HEK293 (cell line): Measurements from ENCODE around the gene PTPRJ.
A peak's percentile ranks its signal among the peaks of the same experiment; 100 is the strongest.

ENCODE experiments used
- CTCF ChIA-PET: fragments of 350-600 bp; formaldehyde crosslinking; extraction: SDS; loops from one replicate; lab custom pipeline; 2021; ENCODE audit warnings: antibody characterized with exemption; lab: Yijun Ruan, JAX
- POLR2A ChIA-PET: fragments of 300-600 bp; formaldehyde crosslinking; extraction: SDS; loops from one replicate; lab custom pipeline; 2020; ENCODE audit warnings: antibody characterized with exemption, inconsistent platforms; lab: Yijun Ruan, JAX
- H3K27ac ChIP-seq: fragments of 200-500 bp; sonication (Bioruptor generic); 2 replicates; pipeline ENCODE4 v1.5.1; 2014; ENCODE audit warnings: low read depth, low read length, control low read depth, inconsistent platforms; ENCODE audit errors: extremely low read depth
- H3K36me3 ChIP-seq, 2 experiments: fragments of 200-500 bp in 1 of 2; sonication (Bioruptor generic) in 1 of 2; 1 replicate in 1 of 2; 2 replicates in 1 of 2; pipeline ENCODE4 v1.5.1; 2014 to 2017; ENCODE audit warnings: inconsistent platforms in 2 of 2, low read length in 2 of 2; ENCODE audit not compliant: control insufficient read depth in 2 of 2, insufficient read depth in 1 of 2
- H3K4me1 ChIP-seq: fragments of 200-500 bp; sonication (Bioruptor generic); 2 replicates; pipeline ENCODE4 v1.5.1; 2014; ENCODE audit warnings: mild to moderate bottlenecking, low read length, inconsistent platforms; ENCODE audit not compliant: control insufficient read depth, insufficient read depth
- H3K4me3 ChIP-seq: 2 replicates; pipeline ENCODE4 v1.5.1; 2011; ENCODE audit warnings: low read depth, mild to moderate bottlenecking, control low read depth, low read length, moderate library complexity
- H3K9me3 ChIP-seq: fragments of 200-500 bp; sonication (Bioruptor generic); 2 replicates; pipeline ENCODE4 v1.5.1; 2014; ENCODE audit warnings: low read depth, low read length, inconsistent platforms; ENCODE audit not compliant: control insufficient read depth, insufficient read depth
- BCL11A ChIP-seq: fragments of 450-650 bp; formaldehyde crosslinking; IDR thresholded peaks from 2 replicates; pipeline ENCODE4 v1.5.1; 2016; ENCODE audit warnings: low read depth, missing biosample characterization, missing genetic modification characterization
- EGR2 ChIP-seq: fragments of 450-650 bp; formaldehyde crosslinking; IDR thresholded peaks from 2 replicates; pipeline ENCODE4 v1.5.1; 2016; ENCODE audit warnings: low read depth, missing biosample characterization, missing genetic modification characterization
- GLIS1 ChIP-seq: fragments of 450-650 bp; formaldehyde crosslinking; IDR thresholded peaks from 2 replicates; pipeline ENCODE4 v1.5.1; 2016; ENCODE audit warnings: missing biosample characterization, missing genetic modification characterization
- HIC1 ChIP-seq: fragments of 450-650 bp; formaldehyde crosslinking; IDR thresholded peaks from 2 replicates; pipeline ENCODE4 v1.5.1; 2016; ENCODE audit warnings: missing biosample characterization, missing genetic modification characterization
- KLF8 ChIP-seq: fragments of 450-650 bp; formaldehyde crosslinking; IDR thresholded peaks from 2 replicates; pipeline ENCODE4 v1.5.1; 2016; ENCODE audit warnings: missing biosample characterization, missing genetic modification characterization
- OSR2 ChIP-seq: fragments of 450-650 bp; formaldehyde crosslinking; IDR thresholded peaks from 2 replicates; pipeline ENCODE4 v1.5.1; 2016; ENCODE audit warnings: missing biosample characterization, missing genetic modification characterization
- PRDM4 ChIP-seq: fragments of 450-650 bp; formaldehyde crosslinking; IDR thresholded peaks from 2 replicates; pipeline ENCODE4 v1.5.1; 2017; ENCODE audit warnings: missing biosample characterization, missing genetic modification characterization
- SP7 ChIP-seq: fragments of 450-650 bp; formaldehyde crosslinking; IDR thresholded peaks from 2 replicates; pipeline ENCODE4 v1.5.1; 2016; ENCODE audit warnings: missing biosample characterization, missing genetic modification characterization
- TSHZ1 ChIP-seq: fragments of 450-650 bp; formaldehyde crosslinking; IDR thresholded peaks from 2 replicates; pipeline ENCODE4 v1.5.1; 2016; ENCODE audit warnings: missing biosample characterization, missing genetic modification characterization, borderline replicate concordance
- YY1 ChIP-seq: fragments of 450-650 bp; formaldehyde crosslinking; IDR thresholded peaks from 2 replicates; pipeline ENCODE4 v1.5.1; 2018; ENCODE audit warnings: missing biosample characterization, missing genetic modification characterization
- ZBTB7A ChIP-seq: fragments of 450-650 bp; formaldehyde crosslinking; IDR thresholded peaks from 2 replicates; pipeline ENCODE4 v1.5.1; 2016; ENCODE audit warnings: low read depth, missing biosample characterization, missing genetic modification characterization
- ZFHX2 ChIP-seq: fragments of 450-650 bp; formaldehyde crosslinking; conservative IDR thresholded peaks from 2 replicates; pipeline ENCODE4 v1.5.1; 2016; ENCODE audit warnings: missing biosample characterization, missing genetic modification characterization
- ZFP69B ChIP-seq: fragments of 450-650 bp; formaldehyde crosslinking; IDR thresholded peaks from 2 replicates; pipeline ENCODE4 v1.5.1; 2016; ENCODE audit warnings: missing biosample characterization, missing genetic modification characterization
- ZIC2 ChIP-seq: fragments of 450-650 bp; formaldehyde crosslinking; IDR thresholded peaks from 2 replicates; pipeline ENCODE4 v1.5.1; 2016; ENCODE audit warnings: missing biosample characterization, missing genetic modification characterization
- ZNF449 ChIP-seq: fragments of 450-650 bp; formaldehyde crosslinking; IDR thresholded peaks from 2 replicates; pipeline ENCODE4 v1.5.1; 2017; ENCODE audit warnings: missing biosample characterization, mild to moderate bottlenecking, missing genetic modification characterization, moderate library complexity
- ZNF473 ChIP-seq: fragments of 450-650 bp; formaldehyde crosslinking; IDR thresholded peaks from 2 replicates; pipeline ENCODE4 v1.5.1; 2017; ENCODE audit warnings: missing biosample characterization, missing genetic modification characterization
- ZNF561 ChIP-seq: fragments of 450-650 bp; IDR thresholded peaks from 2 replicates; pipeline ENCODE4 v1.5.1; 2018; ENCODE audit warnings: missing biosample characterization, missing genetic modification characterization, borderline replicate concordance
- ZNF600 ChIP-seq: fragments of 450-650 bp; formaldehyde crosslinking; IDR thresholded peaks from 2 replicates; pipeline ENCODE4 v1.5.1; 2016; ENCODE audit warnings: missing biosample characterization, missing genetic modification characterization
- ZNF747 ChIP-seq: fragments of 450-650 bp; formaldehyde crosslinking; IDR thresholded peaks from 2 replicates; pipeline ENCODE4 v1.5.1; 2016; ENCODE audit warnings: missing biosample characterization, missing genetic modification characterization
- TF ChIP-seq, protein P1 (sequence below): fragments of 450-650 bp; formaldehyde crosslinking; IDR thresholded peaks from 2 replicates; pipeline ENCODE4 v1.5.1; 2016; ENCODE audit warnings: missing biosample characterization, missing genetic modification characterization

Gene PTPRJ

GRCh38 chr11:47946682-47947559 is 33.4 kb upstream of the PTPRJ start:
- ChIA-PET CTCF (interaction anchor here (0.6 to 3.0 kb wide), 5 partner anchors 13 to 1685 kb away, joined by 3 to 18 read pairs (median 4); no protein-coding TSS in a partner anchor), POLR2A (no interaction called here)
- Histone ChIP-seq H3K4me1 (no peaks in the 10 kb centered on the region), H3K4me3 (no peak overlapping the region), H3K27ac (no peak overlapping the region), H3K9me3 (no peaks in the 10 kb centered on the region), H3K36me3 (no peaks in the 10 kb centered on the region)
- TF ChIP-seq HIC1 (tag by site-specific recombination) (0 out of 2 replicates have a peak, but pooled peaks have one; percentile 21), YY1 (tag by site-specific recombination) (no peak), ZIC2 (tag by site-specific recombination) (peak; percentile 59; the same call in 1 of the 2 replicates), TSHZ1 (tag by site-specific recombination) (no peak), GLIS1 (tag by site-specific recombination) (peak; percentile 46; the same call in 1 of the 2 replicates), ZBTB7A (tag by site-specific recombination) (no peak), ZNF561 (no peak), ZFP69B (0 out of 2 replicates have a peak, but pooled peaks have one; percentile 35), SP7 (tag by site-specific recombination) (0 out of 2 replicates have a peak, but pooled peaks have one; percentile 24)
- TF ChIP-seq, protein P1, sequence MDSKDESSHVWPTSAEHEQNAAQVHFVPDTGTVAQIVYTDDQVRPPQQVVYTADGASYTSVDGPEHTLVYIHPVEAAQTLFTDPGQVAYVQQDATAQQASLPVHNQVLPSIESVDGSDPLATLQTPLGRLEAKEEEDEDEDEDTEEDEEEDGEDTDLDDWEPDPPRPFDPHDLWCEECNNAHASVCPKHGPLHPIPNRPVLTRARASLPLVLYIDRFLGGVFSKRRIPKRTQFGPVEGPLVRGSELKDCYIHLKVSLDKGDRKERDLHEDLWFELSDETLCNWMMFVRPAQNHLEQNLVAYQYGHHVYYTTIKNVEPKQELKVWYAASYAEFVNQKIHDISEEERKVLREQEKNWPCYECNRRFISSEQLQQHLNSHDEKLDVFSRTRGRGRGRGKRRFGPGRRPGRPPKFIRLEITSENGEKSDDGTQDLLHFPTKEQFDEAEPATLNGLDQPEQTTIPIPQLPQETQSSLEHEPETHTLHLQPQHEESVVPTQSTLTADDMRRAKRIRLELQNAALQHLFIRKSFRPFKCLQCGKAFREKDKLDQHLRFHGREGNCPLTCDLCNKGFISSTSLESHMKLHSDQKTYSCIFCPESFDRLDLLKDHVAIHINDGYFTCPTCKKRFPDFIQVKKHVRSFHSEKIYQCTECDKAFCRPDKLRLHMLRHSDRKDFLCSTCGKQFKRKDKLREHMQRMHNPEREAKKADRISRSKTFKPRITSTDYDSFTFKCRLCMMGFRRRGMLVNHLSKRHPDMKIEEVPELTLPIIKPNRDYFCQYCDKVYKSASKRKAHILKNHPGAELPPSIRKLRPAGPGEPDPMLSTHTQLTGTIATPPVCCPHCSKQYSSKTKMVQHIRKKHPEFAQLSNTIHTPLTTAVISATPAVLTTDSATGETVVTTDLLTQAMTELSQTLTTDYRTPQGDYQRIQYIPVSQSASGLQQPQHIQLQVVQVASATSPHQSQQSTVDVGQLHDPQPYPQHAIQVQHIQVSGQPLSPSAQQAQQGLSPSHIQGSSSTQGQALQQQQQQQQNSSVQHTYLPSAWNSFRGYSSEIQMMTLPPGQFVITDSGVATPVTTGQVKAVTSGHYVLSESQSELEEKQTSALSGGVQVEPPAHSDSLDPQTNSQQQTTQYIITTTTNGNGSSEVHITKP (tag by site-specific recombination) = 0 out of 2 replicates have a peak, but pooled peaks have one; percentile 31

- ChIA-PET CTCF (interaction anchor here (2.4 kb wide), 1 partner anchor 161 kb away, joined by 7 read pairs; no protein-coding TSS in a partner anchor), POLR2A (no interaction called here)
- no peaks in the 10 kb centered on the region for H3K36me3 ChIP-seq
- H3K4me1 ChIP-seq = no peaks in the 10 kb centered on the region
- H3K27ac ChIP-seq = no peak overlapping the region
- H3K9me3 ChIP-seq = no peaks in the 10 kb centered on the region
- no peak overlapping the region for H3K4me3 ChIP-seq
- TF ChIP-seq ZFHX2 (tag by site-specific recombination) (peak; percentile 90), ZNF449 (no peak), ZNF600 (tag by site-specific recombination) (peak; percentile 57; the same call in 1 of the 2 replicates), PRDM4 (tag by site-specific recombination) (no peak), KLF8 (tag by site-specific recombination) (peak; percentile 24; the same call in 1 of the 2 replicates), EGR2 (tag by site-specific recombination) (peak; percentile 92), BCL11A (tag by site-specific recombination) (no peak), ZNF747 (no peak), OSR2 (tag by site-specific recombination) (no peak), ZNF473 (tag by site-specific recombination) (no peak)
These were observed 32.2 kb upstream of the PTPRJ start for GRCh38 chr11:47948137-47948536.
